Measurements from ENCODE around the gene C6orf58. TPM values are rescaled to one million over a fixed set of nuclear protein-coding genes. Genes with fewer than 3 reads are reported as not detected.
A peak's percentile ranks its signal among the peaks of the same experiment; 100 is the strongest.

Gene C6orf58
- polyA plus RNA-seq, 1 donor (not counting 4 experiments of a cell fraction or from before 2014, with no cell fraction given), result not detected

DNA sequence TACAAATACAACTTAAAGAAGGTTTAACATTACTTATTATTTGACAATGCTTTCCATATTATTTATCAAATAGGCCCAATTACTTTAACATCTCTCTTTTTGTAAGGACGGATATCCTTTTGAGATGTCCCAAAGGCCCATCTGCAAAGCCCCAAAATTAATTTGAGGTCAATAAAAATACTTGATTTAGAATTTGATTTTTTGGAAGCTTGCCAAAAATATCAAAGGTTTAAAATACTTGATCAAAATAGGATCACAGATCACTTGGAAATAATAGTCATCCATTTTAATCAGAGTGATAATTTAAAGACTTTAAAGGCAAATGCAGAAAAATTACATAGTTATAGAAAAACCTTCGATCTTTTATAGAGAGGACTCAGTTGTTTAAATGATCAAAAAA lies 8.1 kb downstream of the C6orf58 start:
- Histone ChIP-seq H2AFZ (ENCODE audit: control insufficient read depth, low read length) (no peak overlapping the region), H4K20me1 (ENCODE audit: control insufficient read depth, extremely low read depth, insufficient read depth, low read length) (no peaks in the 10 kb centered on the region), H3K27ac (ENCODE audit: control insufficient read depth, insufficient read depth, low read length) (no peak overlapping the region), H3K4me3 (ENCODE audit: control insufficient read depth in 2 of 3, extremely low read depth in 1 of 3, insufficient read depth in 2 of 3, low read depth in 1 of 3, low read length in 3 of 3) (no peak overlapping the region), H3K4me1 (ENCODE audit: control insufficient read depth, extremely low read depth, insufficient read depth, low read length) (peaks cover 26% of the 10 kb centered on the region), H3K9me1 (ENCODE audit: control insufficient read depth, extremely low read depth, insufficient read depth, low read length) (no peaks in the 10 kb centered on the region), H3K9ac (ENCODE audit: control insufficient read depth, extremely low read depth, insufficient read depth, low read length) (no peak overlapping the region), H3K4me2 (ENCODE audit: control insufficient read depth, extremely low read depth, insufficient read depth, low read depth, low read length) (no peak overlapping the region), H3K27me3 (ENCODE audit: control insufficient read depth, extremely low read depth, insufficient read depth, low read length) (no peaks in the 10 kb centered on the region), H3K9me3 (ENCODE audit: control insufficient read depth, low read depth, low read length) (no peaks in the 10 kb centered on the region), H3K36me3 (ENCODE audit: control insufficient read depth in 2 of 2, extremely low read depth in 1 of 2, insufficient read depth in 2 of 2, low read length in 2 of 2) (no peaks in the 10 kb centered on the region), H3K79me2 (ENCODE audit: control insufficient read depth, insufficient read depth, low read length) (no peaks in the 10 kb centered on the region)
- dilution Hi-C loops (cut with MboI; ENCODE audit: extremely low pct_ligation_motif_present, low sequenced_read_pairs), result no loop called here
- FAIRE-seq (no peak), DNase-seq (ENCODE audit: low read depth, low spot score) (no peak)
- TF ChIP-seq, protein P1, sequence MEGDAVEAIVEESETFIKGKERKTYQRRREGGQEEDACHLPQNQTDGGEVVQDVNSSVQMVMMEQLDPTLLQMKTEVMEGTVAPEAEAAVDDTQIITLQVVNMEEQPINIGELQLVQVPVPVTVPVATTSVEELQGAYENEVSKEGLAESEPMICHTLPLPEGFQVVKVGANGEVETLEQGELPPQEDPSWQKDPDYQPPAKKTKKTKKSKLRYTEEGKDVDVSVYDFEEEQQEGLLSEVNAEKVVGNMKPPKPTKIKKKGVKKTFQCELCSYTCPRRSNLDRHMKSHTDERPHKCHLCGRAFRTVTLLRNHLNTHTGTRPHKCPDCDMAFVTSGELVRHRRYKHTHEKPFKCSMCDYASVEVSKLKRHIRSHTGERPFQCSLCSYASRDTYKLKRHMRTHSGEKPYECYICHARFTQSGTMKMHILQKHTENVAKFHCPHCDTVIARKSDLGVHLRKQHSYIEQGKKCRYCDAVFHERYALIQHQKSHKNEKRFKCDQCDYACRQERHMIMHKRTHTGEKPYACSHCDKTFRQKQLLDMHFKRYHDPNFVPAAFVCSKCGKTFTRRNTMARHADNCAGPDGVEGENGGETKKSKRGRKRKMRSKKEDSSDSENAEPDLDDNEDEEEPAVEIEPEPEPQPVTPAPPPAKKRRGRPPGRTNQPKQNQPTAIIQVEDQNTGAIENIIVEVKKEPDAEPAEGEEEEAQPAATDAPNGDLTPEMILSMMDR (optimal IDR thresholded peaks at IDR 0.05 in 1 of 3, IDR thresholded peaks at IDR 0.05 in 1 of 3, conservative IDR thresholded peaks at IDR 0.05 in 1 of 3; ENCODE audit: extremely low read depth in 1 of 3, insufficient read depth in 2 of 3, low read length in 3 of 3), result no peak
- no peak for TF ChIP-seq EZH2 (IDR thresholded peaks at IDR 0.05; ENCODE audit: low read length)

DNA sequence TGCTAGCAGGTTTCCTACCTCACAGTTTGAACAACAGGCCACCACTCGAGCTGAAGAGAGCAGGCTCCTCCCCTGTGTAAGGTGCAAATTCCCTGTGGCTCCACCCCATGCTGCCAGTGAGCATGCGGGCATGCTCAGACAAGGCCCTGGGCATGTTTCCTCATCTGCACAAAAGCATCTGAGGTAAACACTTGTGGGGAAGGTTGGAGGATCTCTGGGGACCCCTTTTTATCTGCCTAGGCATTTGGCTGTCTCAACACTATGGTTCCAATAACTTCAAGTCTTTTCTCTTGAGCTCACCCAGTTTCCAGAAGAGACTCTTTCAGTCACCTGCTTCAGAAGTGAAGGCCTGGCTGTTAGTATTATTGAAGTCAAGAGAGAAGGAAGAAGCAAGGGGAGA lies 9.4 kb downstream of the C6orf58 start:
- Histone ChIP-seq H3K9me1 (ENCODE audit: control insufficient read depth, extremely low read depth, insufficient read depth, low read length) (no peaks in the 10 kb centered on the region), H3K4me1 (ENCODE audit: control insufficient read depth, extremely low read depth, insufficient read depth, low read length) (peaks cover 34% of the 10 kb centered on the region), H3K79me2 (ENCODE audit: control insufficient read depth, insufficient read depth, low read length) (no peaks in the 10 kb centered on the region), H3K27ac (ENCODE audit: control insufficient read depth, insufficient read depth, low read length) (peak overlapping the region; percentile 18), H3K36me3 (ENCODE audit: control insufficient read depth in 2 of 2, extremely low read depth in 1 of 2, insufficient read depth in 2 of 2, low read length in 2 of 2) (no peaks in the 10 kb centered on the region), H3K4me3 (ENCODE audit: control insufficient read depth in 2 of 3, extremely low read depth in 1 of 3, insufficient read depth in 2 of 3, low read depth in 1 of 3, low read length in 3 of 3) (no peak overlapping the region), H3K9me3 (ENCODE audit: control insufficient read depth, low read depth, low read length) (no peaks in the 10 kb centered on the region), H3K27me3 (ENCODE audit: control insufficient read depth, extremely low read depth, insufficient read depth, low read length) (no peaks in the 10 kb centered on the region), H4K20me1 (ENCODE audit: control insufficient read depth, extremely low read depth, insufficient read depth, low read length) (no peaks in the 10 kb centered on the region), H3K4me2 (ENCODE audit: control insufficient read depth, extremely low read depth, insufficient read depth, low read depth, low read length) (peak overlapping the region; percentile 57), H3K9ac (ENCODE audit: control insufficient read depth, extremely low read depth, insufficient read depth, low read length) (no peak overlapping the region), H2AFZ (ENCODE audit: control insufficient read depth, low read length) (peak overlapping the region; percentile 75)
- dilution Hi-C loops (cut with MboI; ENCODE audit: extremely low pct_ligation_motif_present, low sequenced_read_pairs), result no loop called here
- DNase-seq (ENCODE audit: low read depth, low spot score) (no peak), FAIRE-seq (peak; percentile 93)
- TF ChIP-seq EZH2 (IDR thresholded peaks at IDR 0.05; ENCODE audit: low read length), result no peak
- TF ChIP-seq, protein P1 (optimal IDR thresholded peaks at IDR 0.05 in 1 of 3, IDR thresholded peaks at IDR 0.05 in 1 of 3, conservative IDR thresholded peaks at IDR 0.05 in 1 of 3; ENCODE audit: extremely low read depth in 1 of 3, insufficient read depth in 2 of 3, low read length in 3 of 3), result no peak
